DOHH2 (cell line): ENCODE data around the gene CSF2RB.

Experiments used
- H3F3A ChIP-seq: fragments of 200-600 bp; sonication (generic), shearing (Covaris generic); 2 replicates; pipeline ENCODE4 v1.6.0; 2016; ENCODE audit warnings: antibody characterized with exemption, mild to moderate bottlenecking; ENCODE audit not compliant: control insufficient read depth, insufficient read depth
- H3K27ac ChIP-seq: fragments of 200-600 bp; sonication (generic); 2 replicates; pipeline ENCODE4 v1.5.1; 2014; ENCODE audit warnings: low read depth, mild to moderate bottlenecking, low read length, moderate library complexity
- H3K27me3 ChIP-seq: fragments of 200-600 bp; sonication (generic); 2 replicates; pipeline ENCODE4 v1.6.1; 2014; ENCODE audit warnings: mild to moderate bottlenecking, low read length, mixed read lengths; ENCODE audit not compliant: control insufficient read depth
- H3K36me3 ChIP-seq: fragments of 200-600 bp; sonication (generic); 2 replicates; pipeline ENCODE4 v1.6.1; 2014; ENCODE audit warnings: mild to moderate bottlenecking, low read length, moderate library complexity, mixed read lengths; ENCODE audit not compliant: control insufficient read depth
- H3K4me1 ChIP-seq: fragments of 200-600 bp; sonication (generic); 2 replicates; pipeline ENCODE4 v1.6.1; 2014; ENCODE audit warnings: mild to moderate bottlenecking, low read length, mixed read lengths; ENCODE audit not compliant: control insufficient read depth
- H3K4me2 ChIP-seq: fragments of 200-600 bp; sonication (generic); 2 replicates; pipeline ENCODE4 v1.6.0; 2014; ENCODE audit warnings: mild to moderate bottlenecking, low read length, moderate library complexity
- H3K4me3 ChIP-seq: fragments of 200-600 bp; sonication (generic); 2 replicates; pipeline ENCODE4 v1.5.1; 2014; ENCODE audit warnings: mild to moderate bottlenecking, low read length, mixed read lengths
- H3K79me2 ChIP-seq: fragments of 200-600 bp; sonication (generic); 2 replicates; pipeline ENCODE4 v1.6.1; 2014; ENCODE audit warnings: mild to moderate bottlenecking, low read length, mixed read lengths; ENCODE audit not compliant: control insufficient read depth
- H3K9me2 ChIP-seq: fragments of 200-600 bp; sonication (generic); replicated peaks from 2 replicates; pipeline ENCODE4 v1.6.1; 2014; ENCODE audit warnings: mild to moderate bottlenecking, low read length, mixed read lengths; ENCODE audit not compliant: control insufficient read depth
- H3K9me3 ChIP-seq: fragments of 200-600 bp; sonication (generic); 2 replicates; pipeline ENCODE4 v1.6.1; 2014; ENCODE audit warnings: antibody characterized with exemption, low read length, mixed read lengths; ENCODE audit not compliant: control insufficient read depth, insufficient read depth
- H4K20me1 ChIP-seq: fragments of 200-600 bp; sonication (generic); 2 replicates; pipeline ENCODE4 v1.6.0; 2014; ENCODE audit warnings: low read depth, mild to moderate bottlenecking, antibody characterized with exemption, low read length, moderate library complexity; ENCODE audit not compliant: control insufficient read depth, insufficient read depth
- EZH2phosphoT487 ChIP-seq: fragments of 200-600 bp; sonication (generic); IDR thresholded peaks from 2 replicates; pipeline ENCODE4 v1.6.1; 2017; ENCODE audit warnings: borderline replicate concordance, mild to moderate bottlenecking, antibody characterized with exemption, low read length, moderate library complexity, mixed read lengths
- TF ChIP-seq, protein P1 (sequence below): fragments of 200-600 bp; sonication (generic); IDR thresholded peaks from one replicate; pipeline ENCODE4 v1.5.1; 2014; ENCODE audit warnings: antibody characterized with exemption, mild to moderate bottlenecking, low read depth, low read length; ENCODE audit not compliant: poor library complexity, severe bottlenecking

CSF2RB gene

DNA sequence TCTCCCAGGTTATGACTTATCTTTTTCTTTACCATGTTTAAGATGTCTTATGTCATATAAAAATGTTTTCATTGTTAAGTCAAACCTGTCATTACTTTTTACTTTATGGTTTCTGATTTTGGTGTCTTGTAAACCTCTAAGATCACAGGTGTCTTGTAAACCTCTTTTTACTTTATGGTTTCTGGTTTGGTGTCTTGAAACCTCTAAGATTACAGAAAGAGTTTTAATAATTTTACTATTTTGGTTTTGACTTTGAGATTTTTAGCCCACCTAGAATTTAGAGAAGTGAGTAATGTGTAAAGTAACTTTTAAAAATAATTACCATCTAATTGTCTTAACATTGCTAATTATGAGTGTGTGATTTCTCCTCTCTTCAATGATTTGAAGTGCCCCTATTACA is 2.6 kb downstream of the CSF2RB start:
- Histone ChIP-seq H3K4me2 (peak overlapping the region; percentile 70), H3K79me2 (peaks cover 76% of the 10 kb centered on the region), H3K27ac (peak overlapping the region; percentile 31), H3F3A (peaks cover 25% of the 10 kb centered on the region), H3K9me3 (no peaks in the 10 kb centered on the region), H3K27me3 (peaks cover 2% of the 10 kb centered on the region; the same call in 1 of the 2 replicates), H4K20me1 (peaks cover 6% of the 10 kb centered on the region; the same call in 1 of the 2 replicates), H3K4me3 (peak overlapping the region; percentile 87), H3K4me1 (peaks cover 82% of the 10 kb centered on the region), H3K9me2 (no peaks in the 10 kb centered on the region), H3K36me3 (peaks cover 38% of the 10 kb centered on the region)
- no peak for TF ChIP-seq EZH2phosphoT487
- TF ChIP-seq, protein P1, sequence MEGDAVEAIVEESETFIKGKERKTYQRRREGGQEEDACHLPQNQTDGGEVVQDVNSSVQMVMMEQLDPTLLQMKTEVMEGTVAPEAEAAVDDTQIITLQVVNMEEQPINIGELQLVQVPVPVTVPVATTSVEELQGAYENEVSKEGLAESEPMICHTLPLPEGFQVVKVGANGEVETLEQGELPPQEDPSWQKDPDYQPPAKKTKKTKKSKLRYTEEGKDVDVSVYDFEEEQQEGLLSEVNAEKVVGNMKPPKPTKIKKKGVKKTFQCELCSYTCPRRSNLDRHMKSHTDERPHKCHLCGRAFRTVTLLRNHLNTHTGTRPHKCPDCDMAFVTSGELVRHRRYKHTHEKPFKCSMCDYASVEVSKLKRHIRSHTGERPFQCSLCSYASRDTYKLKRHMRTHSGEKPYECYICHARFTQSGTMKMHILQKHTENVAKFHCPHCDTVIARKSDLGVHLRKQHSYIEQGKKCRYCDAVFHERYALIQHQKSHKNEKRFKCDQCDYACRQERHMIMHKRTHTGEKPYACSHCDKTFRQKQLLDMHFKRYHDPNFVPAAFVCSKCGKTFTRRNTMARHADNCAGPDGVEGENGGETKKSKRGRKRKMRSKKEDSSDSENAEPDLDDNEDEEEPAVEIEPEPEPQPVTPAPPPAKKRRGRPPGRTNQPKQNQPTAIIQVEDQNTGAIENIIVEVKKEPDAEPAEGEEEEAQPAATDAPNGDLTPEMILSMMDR, result no peak

DNA sequence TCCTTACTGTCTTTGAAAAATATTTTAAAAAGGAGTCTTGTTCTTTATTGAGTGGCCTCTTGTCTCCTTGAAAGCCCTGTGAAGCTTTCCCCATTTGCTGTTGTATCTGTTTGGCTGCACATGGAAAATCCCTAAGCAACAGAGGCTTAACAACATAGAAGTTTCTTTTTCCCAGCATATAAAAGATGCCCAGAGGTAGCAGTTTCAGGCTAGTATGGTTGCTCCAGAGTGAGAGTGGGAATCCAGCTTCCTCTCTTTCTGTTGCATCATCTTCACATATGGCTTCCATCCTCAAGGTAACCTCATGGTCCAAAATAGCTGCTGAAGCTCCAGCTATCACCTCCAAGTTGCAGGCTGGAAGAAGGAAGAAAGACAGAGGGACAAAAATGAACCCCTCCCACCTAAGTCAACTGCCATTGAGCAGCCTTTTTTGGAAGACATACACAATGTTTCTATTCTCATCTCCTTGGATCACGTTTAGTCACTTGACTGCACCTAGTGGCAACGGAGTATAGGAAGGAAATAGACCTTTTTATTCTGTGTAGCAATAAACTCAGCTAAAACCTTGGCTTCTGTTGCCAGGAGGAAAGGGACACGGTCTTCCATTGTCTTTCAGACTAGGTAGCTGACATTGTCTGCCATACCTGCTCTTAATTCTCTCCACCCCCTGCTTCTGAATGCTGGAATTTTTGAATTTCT is 5.3 kb downstream of the CSF2RB start:
- H3K27me3 ChIP-seq, result no peaks in the 10 kb centered on the region
- no peaks in the 10 kb centered on the region for H3K9me2 ChIP-seq
- peaks cover 64% of the 10 kb centered on the region for H3K36me3 ChIP-seq
- no peak for TF ChIP-seq EZH2phosphoT487
- TF ChIP-seq, protein P1, result no peak
- peak overlapping the region; percentile 21; the same call in 1 of the 2 replicates for H3K4me2 ChIP-seq
- H3K4me1 ChIP-seq, result peaks cover 69% of the 10 kb centered on the region
- peaks cover 18% of the 10 kb centered on the region for H3F3A ChIP-seq
- H3K9me3 ChIP-seq, result no peaks in the 10 kb centered on the region
- H3K79me2 ChIP-seq, result peaks cover 84% of the 10 kb centered on the region
- peaks cover 8% of the 10 kb centered on the region; the same call in 1 of the 2 replicates for H4K20me1 ChIP-seq
- H3K4me3 ChIP-seq, result no peak overlapping the region
- H3K27ac ChIP-seq, result no peak overlapping the region

DNA sequence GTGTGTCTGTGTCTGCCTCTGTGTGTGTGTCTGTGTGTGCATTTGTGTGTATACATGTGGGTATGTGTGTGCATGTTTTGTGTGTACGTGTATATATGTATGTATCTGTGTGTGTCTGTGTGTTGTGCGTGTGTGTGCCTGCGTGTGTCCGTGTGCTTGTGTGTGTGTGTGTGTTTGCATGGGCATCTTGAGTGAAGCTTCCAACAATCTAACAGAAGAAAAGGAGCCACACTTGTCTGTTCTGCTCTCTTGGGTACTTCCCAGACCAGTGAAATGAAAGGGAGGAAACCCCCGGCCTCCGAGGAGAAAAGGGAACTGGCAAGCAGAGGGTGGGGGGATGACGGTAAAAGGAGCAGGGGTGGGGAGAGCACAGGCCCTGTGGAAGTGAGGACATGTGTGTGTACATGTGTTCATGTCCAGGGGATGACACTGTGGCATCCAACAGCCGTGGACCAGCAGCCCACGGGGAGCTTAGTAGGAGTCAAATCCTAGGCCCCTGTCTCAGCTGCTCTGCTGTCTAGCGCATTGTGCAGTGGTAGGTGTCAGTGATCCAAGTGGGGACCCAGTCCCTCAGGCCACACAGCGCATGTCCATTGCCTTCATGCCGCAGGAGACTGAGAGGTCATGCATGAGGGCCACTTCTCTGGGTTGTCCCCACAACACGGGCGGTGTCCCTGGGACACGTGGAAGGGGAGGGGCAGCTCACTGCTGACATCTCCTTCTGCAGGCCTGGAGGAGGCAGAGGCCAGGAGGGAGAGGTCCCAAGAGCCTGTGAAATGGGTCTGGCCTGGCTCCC is 8.1 kb downstream of the CSF2RB start:
- Histone ChIP-seq H3K4me1 (peaks cover 43% of the 10 kb centered on the region), H4K20me1 (peaks cover 8% of the 10 kb centered on the region; the same call in 1 of the 2 replicates), H3K9me2 (no peaks in the 10 kb centered on the region), H3F3A (0 out of 2 replicates have a peak, but pooled peaks cover 3% of the 10 kb centered on the region), H3K27ac (no peak overlapping the region), H3K36me3 (peaks cover 88% of the 10 kb centered on the region), H3K4me2 (0 out of 2 replicates have a peak overlapping the region, but pooled peaks have one; percentile 6), H3K79me2 (peaks cover 57% of the 10 kb centered on the region), H3K9me3 (no peaks in the 10 kb centered on the region), H3K4me3 (no peak overlapping the region), H3K27me3 (no peaks in the 10 kb centered on the region)
- TF ChIP-seq, protein P1, result no peak
- no peak for TF ChIP-seq EZH2phosphoT487
